IPS-20b (cell line): ENCODE measurements around the gene KCNK1.
"Not testable (repeated sequence)": the region's sequence is repeated elsewhere in the genome, so short reads cannot be mapped to it uniquely, and the experiment has no call there.

Experiments
- H3K27ac ChIP-seq: one replicate; pipeline ENCODE4 v1.5.1; 2013; ENCODE audit warnings: low read length
- H3K27me3 ChIP-seq: 2 replicates; pipeline ENCODE4 v1.6.1; 2013; ENCODE audit warnings: mild to moderate bottlenecking, low read length, inconsistent platforms; ENCODE audit not compliant: insufficient read depth
- H3K36me3 ChIP-seq: 2 replicates; pipeline ENCODE4 v1.6.1; 2013; ENCODE audit warnings: low read depth, mild to moderate bottlenecking, inconsistent platforms, low read length, moderate library complexity; ENCODE audit not compliant: insufficient read depth
- H3K4me1 ChIP-seq: 2 replicates; pipeline ENCODE4 v1.6.1; 2013; ENCODE audit warnings: mild to moderate bottlenecking, control low read depth, inconsistent platforms, low read length, moderate library complexity; ENCODE audit not compliant: insufficient read depth
- H3K4me3 ChIP-seq: 2 replicates; pipeline ENCODE4 v1.5.1; 2013; ENCODE audit warnings: mild to moderate bottlenecking, low read length, inconsistent platforms
- H3K9ac ChIP-seq: 2 replicates; pipeline ENCODE4 v1.6.1; 2013; ENCODE audit warnings: low read depth, mild to moderate bottlenecking, inconsistent platforms, low read length, moderate library complexity
- H3K9me3 ChIP-seq: 2 replicates; pipeline ENCODE4 v1.6.1; 2013; ENCODE audit warnings: mild to moderate bottlenecking, low read depth, low read length, inconsistent platforms; ENCODE audit not compliant: insufficient read depth

Gene KCNK1

GRCh38 chr1:233659495-233659894 lies 45.6 kb downstream of the KCNK1 start:
- no peaks in the 10 kb centered on the region for H3K36me3 ChIP-seq
- no peak overlapping the region for H3K4me3 ChIP-seq
- no peak overlapping the region for H3K9ac ChIP-seq
- H3K27me3 ChIP-seq, result no peaks in the 10 kb centered on the region
- no peaks in the 10 kb centered on the region for H3K9me3 ChIP-seq
- peaks cover 14% of the 10 kb centered on the region for H3K4me1 ChIP-seq
- no peak overlapping the region for H3K27ac ChIP-seq

- H3K4me3 ChIP-seq, result no peak overlapping the region
- peaks cover 3% of the 10 kb centered on the region; the same call in 1 of the 2 replicates for H3K36me3 ChIP-seq
- no peaks in the 10 kb centered on the region; the same call in 1 of the 2 replicates for H3K4me1 ChIP-seq
- H3K27me3 ChIP-seq, result no peaks in the 10 kb centered on the region
- H3K27ac ChIP-seq, result no peak overlapping the region
- H3K9ac ChIP-seq, result no peak overlapping the region
- no peaks in the 10 kb centered on the region for H3K9me3 ChIP-seq
These were observed 47.7 kb downstream of the KCNK1 start for GRCh38 chr1:233661376-233662159.

GRCh38 chr1:233662575-233663304 lies 48.8 kb downstream of the KCNK1 start:
- Histone ChIP-seq H3K9me3 (no peaks in the 10 kb centered on the region), H3K4me1 (no peaks in the 10 kb centered on the region; the same call in 1 of the 2 replicates), H3K27me3 (no peaks in the 10 kb centered on the region), H3K36me3 (peaks cover 5% of the 10 kb centered on the region; the same call in 1 of the 2 replicates), H3K27ac (no peak overlapping the region), H3K9ac (no peak overlapping the region), H3K4me3 (no peak overlapping the region)

GRCh38 chr1:233664253-233664652 lies 50.3 kb downstream of the KCNK1 start:
- Histone ChIP-seq H3K27ac (no peak overlapping the region), H3K4me1 (no peaks in the 10 kb centered on the region; the same call in 1 of the 2 replicates), H3K4me3 (no peak overlapping the region), H3K9ac (no peak overlapping the region), H3K27me3 (no peaks in the 10 kb centered on the region), H3K36me3 (peaks cover 5% of the 10 kb centered on the region; the same call in 1 of the 2 replicates), H3K9me3 (no peaks in the 10 kb centered on the region)

- Histone ChIP-seq H3K9me3 (no peaks in the 10 kb centered on the region), H3K27me3 (no peaks in the 10 kb centered on the region), H3K4me3 (no peak overlapping the region), H3K9ac (no peak overlapping the region), H3K4me1 (no peaks in the 10 kb centered on the region; the same call in 1 of the 2 replicates), H3K27ac (no peak overlapping the region), H3K36me3 (peaks cover 5% of the 10 kb centered on the region; the same call in 1 of the 2 replicates)
These were observed 51.1 kb downstream of the KCNK1 start for GRCh38 chr1:233664804-233665574.

DNA sequence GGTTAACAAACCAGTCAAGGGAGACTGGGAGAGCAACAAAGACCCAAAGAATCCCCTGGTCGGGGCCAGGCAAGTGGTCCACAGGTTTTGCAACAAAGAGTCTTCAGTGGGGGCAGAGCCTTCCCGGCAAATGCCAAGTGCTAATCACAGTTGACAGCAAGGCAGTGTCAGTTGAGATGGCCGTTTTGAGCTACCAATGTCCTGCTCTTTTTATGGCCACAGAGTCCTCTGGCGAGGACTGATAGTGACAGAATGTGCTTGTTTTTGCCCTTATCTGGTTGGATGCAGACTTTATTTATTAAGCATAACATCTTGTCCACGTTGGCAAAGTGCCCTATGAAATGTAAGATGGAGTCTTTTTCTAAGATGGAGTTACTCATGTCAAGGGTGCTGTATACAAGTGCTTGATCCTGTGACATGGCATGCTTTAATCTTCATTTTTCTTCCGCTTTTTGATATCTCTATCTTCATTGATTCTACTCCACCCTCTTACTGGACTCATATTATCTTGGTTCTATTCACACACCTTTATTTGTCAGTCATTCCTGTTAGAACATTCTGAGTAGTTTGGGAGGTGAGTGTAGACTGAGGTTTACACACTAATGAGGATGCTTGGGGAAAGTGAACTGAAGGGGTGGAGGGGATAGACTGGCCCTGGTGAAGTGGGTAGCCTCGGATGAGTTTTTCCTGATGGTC lies 51.8 kb downstream of the KCNK1 start:
- H3K9me3 ChIP-seq, result no peaks in the 10 kb centered on the region
- no peaks in the 10 kb centered on the region for H3K27me3 ChIP-seq
- no peak overlapping the region for H3K27ac ChIP-seq
- no peak overlapping the region for H3K4me3 ChIP-seq
- H3K36me3 ChIP-seq, result peaks cover 5% of the 10 kb centered on the region; the same call in 1 of the 2 replicates
- H3K4me1 ChIP-seq, result no peaks in the 10 kb centered on the region; the same call in 1 of the 2 replicates
- H3K9ac ChIP-seq, result no peak overlapping the region

- H3K27ac ChIP-seq, result no peak overlapping the region
- H3K9me3 ChIP-seq, result no peaks in the 10 kb centered on the region
- no peaks in the 10 kb centered on the region; the same call in 1 of the 2 replicates for H3K4me1 ChIP-seq
- no peak overlapping the region for H3K9ac ChIP-seq
- no peak overlapping the region for H3K4me3 ChIP-seq
- peaks cover 13% of the 10 kb centered on the region for H3K36me3 ChIP-seq
- no peaks in the 10 kb centered on the region for H3K27me3 ChIP-seq
These were observed 53.8 kb downstream of the KCNK1 start for GRCh38 chr1:233667741-233668140.

GRCh38 chr1:233668146-233668724 lies 54.3 kb downstream of the KCNK1 start:
- Histone ChIP-seq H3K9ac (no peak overlapping the region), H3K4me1 (no peaks in the 10 kb centered on the region; the same call in 1 of the 2 replicates), H3K9me3 (no peaks in the 10 kb centered on the region), H3K36me3 (peaks cover 13% of the 10 kb centered on the region), H3K27ac (no peak overlapping the region), H3K27me3 (no peaks in the 10 kb centered on the region), H3K4me3 (no peak overlapping the region)

- Histone ChIP-seq H3K4me3 (no peak overlapping the region), H3K36me3 (peaks cover 13% of the 10 kb centered on the region), H3K27ac (no peak overlapping the region), H3K27me3 (no peaks in the 10 kb centered on the region), H3K9ac (no peak overlapping the region), H3K4me1 (no peaks in the 10 kb centered on the region; the same call in 1 of the 2 replicates), H3K9me3 (no peaks in the 10 kb centered on the region)
These were observed 54.9 kb downstream of the KCNK1 start for GRCh38 chr1:233668725-233669294.

- H3K27me3 ChIP-seq, H3K9me3 ChIP-seq, H3K4me1 ChIP-seq, H3K4me3 ChIP-seq, H3K27ac ChIP-seq, H3K9ac ChIP-seq: not testable (repeated sequence)
- H3K36me3 ChIP-seq, result peaks cover 13% of the 10 kb centered on the region
These were observed 56.5 kb downstream of the KCNK1 start for GRCh38 chr1:233670363-233670762.
